ENCODE data around the gene EXD2. TPM values are rescaled to one million over a fixed set of nuclear protein-coding genes. Genes with fewer than 3 reads are reported as not detected.
A peak's percentile ranks its signal among the peaks of the same experiment; 100 is the strongest.

The EXD2 gene
- total and polyA plus RNA-seq, 2 experiments from 2014 or later = 17.3 to 20.1 TPM

- H3K9me2 ChIP-seq (ENCODE audit: insufficient read depth) = no peaks in the 10 kb centered on the region
- H3K4me2 ChIP-seq (ENCODE audit: unreplicated experiment) = no peak overlapping the region
- H3K4me1 ChIP-seq (ENCODE audit: insufficient read depth) = peaks cover 10% of the 10 kb centered on the region; the same call in 1 of the 2 replicates
- no peaks in the 10 kb centered on the region for H3K27me3 ChIP-seq (replicated peaks; ENCODE audit: insufficient read depth)
- H3K36me3 ChIP-seq (ENCODE audit: low read depth) = peaks cover 5% of the 10 kb centered on the region
- H3K9ac ChIP-seq = no peak overlapping the region
- 86% methylated on average over 13 of the region's 13 CpGs for WGBS, 2 experiments (ENCODE audit: low coverage in 1 of 2, low lambda C conversion rate in 2 of 2, missing lambda C conversion rate in 2 of 2)
- TF ChIP-seq EZH2phosphoT487 (IDR thresholded peaks at IDR 0.05; ENCODE audit: insufficient read depth, low read depth) = no peak
- no peak for TF ChIP-seq EZH2 (IDR thresholded peaks at IDR 0.05; ENCODE audit: insufficient read depth, poor library complexity, severe bottlenecking)
- no peak overlapping the region for H3K27ac ChIP-seq
- H3K9me3 ChIP-seq (ENCODE audit: low read depth) = no peaks in the 10 kb centered on the region
- H4K20me1 ChIP-seq (ENCODE audit: insufficient read depth) = no peaks in the 10 kb centered on the region
- no peaks in the 10 kb centered on the region for H3F3A ChIP-seq (ENCODE audit: insufficient read depth)
- H2AFZ ChIP-seq = no peak overlapping the region
- no peak for DNase-seq
- in situ Hi-C loops (cut with MboI) = loop anchor here (25.0 kb wide), 1 partner anchor 222 kb away; no protein-coding TSS in a partner anchor
- no peak overlapping the region for H3K4me3 ChIP-seq
- no peaks in the 10 kb centered on the region for H3K79me2 ChIP-seq (ENCODE audit: insufficient read depth)
Measured at GRCh38 chr14:69240527-69241173, 49.4 kb downstream of the EXD2 start.

GRCh38 chr14:69241577-69241976 lies 50.3 kb downstream of the EXD2 start:
- in situ Hi-C loops (cut with MboI) = loop anchor here (25.0 kb wide), 1 partner anchor 221 kb away; no protein-coding TSS in a partner anchor
- TF ChIP-seq EZH2 (IDR thresholded peaks at IDR 0.05; ENCODE audit: insufficient read depth, poor library complexity, severe bottlenecking) = no peak
- no peak for TF ChIP-seq EZH2phosphoT487 (IDR thresholded peaks at IDR 0.05; ENCODE audit: insufficient read depth, low read depth)
- H3K79me2 ChIP-seq (ENCODE audit: insufficient read depth) = no peaks in the 10 kb centered on the region

GRCh38 chr14:69242311-69243224 lies 51.3 kb downstream of the EXD2 start:
- H3K9me2 ChIP-seq (ENCODE audit: insufficient read depth) = no peaks in the 10 kb centered on the region
- H3K4me3 ChIP-seq = peak overlapping the region; percentile 39
- no peak for TF ChIP-seq EZH2 (IDR thresholded peaks at IDR 0.05; ENCODE audit: insufficient read depth, poor library complexity, severe bottlenecking)
- TF ChIP-seq EZH2phosphoT487 (IDR thresholded peaks at IDR 0.05; ENCODE audit: insufficient read depth, low read depth) = no peak
- H3K79me2 ChIP-seq (ENCODE audit: insufficient read depth) = no peaks in the 10 kb centered on the region
- H3F3A ChIP-seq (ENCODE audit: insufficient read depth) = peaks cover 7% of the 10 kb centered on the region
- peaks cover 16% of the 10 kb centered on the region; the same call in 1 of the 2 replicates for H3K4me1 ChIP-seq (ENCODE audit: insufficient read depth)
- no peaks in the 10 kb centered on the region for H4K20me1 ChIP-seq (ENCODE audit: insufficient read depth)
- 37 to 40% methylated on average over 10 of the region's 10 CpGs for WGBS, 2 experiments (ENCODE audit: low coverage in 1 of 2, low lambda C conversion rate in 2 of 2, missing lambda C conversion rate in 2 of 2)
- no peak overlapping the region for H2AFZ ChIP-seq
- H3K9me3 ChIP-seq (ENCODE audit: low read depth) = no peaks in the 10 kb centered on the region
- H3K27ac ChIP-seq = peak overlapping the region; percentile 16
- peak overlapping the region; percentile 69 for H3K4me2 ChIP-seq (ENCODE audit: unreplicated experiment)
- DNase-seq = peak; percentile 78
- H3K9ac ChIP-seq = peak overlapping the region; percentile 16; the same call in 1 of the 2 replicates
- H3K27me3 ChIP-seq (replicated peaks; ENCODE audit: insufficient read depth) = no peaks in the 10 kb centered on the region
- peaks cover 5% of the 10 kb centered on the region for H3K36me3 ChIP-seq (ENCODE audit: low read depth)
- in situ Hi-C loops (cut with MboI) = loop anchor here (25.0 kb wide), 1 partner anchor 220 kb away; no protein-coding TSS in a partner anchor

More at GRCh38 chr14:69241577-69241976, 50.3 kb downstream of the EXD2 start:
- Histone ChIP-seq H4K20me1 (ENCODE audit: insufficient read depth) (no peaks in the 10 kb centered on the region), H3K27ac (no peak overlapping the region), H3F3A (ENCODE audit: insufficient read depth) (no peaks in the 10 kb centered on the region), H2AFZ (no peak overlapping the region), H3K4me3 (no peak overlapping the region), H3K4me2 (ENCODE audit: unreplicated experiment) (no peak overlapping the region), H3K9me3 (ENCODE audit: low read depth) (no peaks in the 10 kb centered on the region), H3K9ac (no peak overlapping the region), H3K9me2 (ENCODE audit: insufficient read depth) (no peaks in the 10 kb centered on the region), H3K4me1 (ENCODE audit: insufficient read depth) (peaks cover 10% of the 10 kb centered on the region; the same call in 1 of the 2 replicates), H3K36me3 (ENCODE audit: low read depth) (peaks cover 5% of the 10 kb centered on the region), H3K27me3 (replicated peaks; ENCODE audit: insufficient read depth) (no peaks in the 10 kb centered on the region)
- no peak for DNase-seq
- 89 to 92% methylated on average over 2 of the region's 2 CpGs for WGBS, 2 experiments (ENCODE audit: low coverage in 1 of 2, low lambda C conversion rate in 2 of 2, missing lambda C conversion rate in 2 of 2)

- Histone ChIP-seq H3K9ac (no peak overlapping the region), H3K79me2 (ENCODE audit: insufficient read depth) (no peaks in the 10 kb centered on the region), H3K9me2 (ENCODE audit: insufficient read depth) (no peaks in the 10 kb centered on the region), H3K4me3 (no peak overlapping the region), H4K20me1 (ENCODE audit: insufficient read depth) (no peaks in the 10 kb centered on the region), H3K36me3 (ENCODE audit: low read depth) (no peaks in the 10 kb centered on the region), H3K27me3 (replicated peaks; ENCODE audit: insufficient read depth) (no peaks in the 10 kb centered on the region), H3K27ac (no peak overlapping the region), H2AFZ (no peak overlapping the region), H3K4me2 (ENCODE audit: unreplicated experiment) (no peak overlapping the region), H3K4me1 (ENCODE audit: insufficient read depth) (peaks cover 27% of the 10 kb centered on the region), H3K9me3 (ENCODE audit: low read depth) (no peaks in the 10 kb centered on the region), H3F3A (ENCODE audit: insufficient read depth) (peaks cover 18% of the 10 kb centered on the region)
- no peak for TF ChIP-seq EZH2phosphoT487 (IDR thresholded peaks at IDR 0.05; ENCODE audit: insufficient read depth, low read depth)
- no peak for TF ChIP-seq EZH2 (IDR thresholded peaks at IDR 0.05; ENCODE audit: insufficient read depth, poor library complexity, severe bottlenecking)
- no peak for DNase-seq
- in situ Hi-C loops (cut with MboI) = loop anchor here (25.0 kb wide), 1 partner anchor 217 kb away; no protein-coding TSS in a partner anchor
- WGBS, 2 experiments (ENCODE audit: low coverage in 1 of 2, low lambda C conversion rate in 2 of 2, missing lambda C conversion rate in 2 of 2) = 94 to 98% methylated on average over 3 of the region's 3 CpGs
Measured at GRCh38 chr14:69244946-69245345, 53.6 kb downstream of the EXD2 start.

All from GM23248 (cell line).